Measurements from ENCODE around the gene BCLAF1. TPM values are rescaled to one million over a fixed set of nuclear protein-coding genes. Genes with fewer than 3 reads are reported as not detected.
A peak's percentile ranks its signal among the peaks of the same experiment; 100 is the strongest.

Gene BCLAF1
- polyA plus RNA-seq, 1 donor (not counting 4 experiments of a cell fraction or from before 2014, with no cell fraction given), result 80.3 TPM

DNA sequence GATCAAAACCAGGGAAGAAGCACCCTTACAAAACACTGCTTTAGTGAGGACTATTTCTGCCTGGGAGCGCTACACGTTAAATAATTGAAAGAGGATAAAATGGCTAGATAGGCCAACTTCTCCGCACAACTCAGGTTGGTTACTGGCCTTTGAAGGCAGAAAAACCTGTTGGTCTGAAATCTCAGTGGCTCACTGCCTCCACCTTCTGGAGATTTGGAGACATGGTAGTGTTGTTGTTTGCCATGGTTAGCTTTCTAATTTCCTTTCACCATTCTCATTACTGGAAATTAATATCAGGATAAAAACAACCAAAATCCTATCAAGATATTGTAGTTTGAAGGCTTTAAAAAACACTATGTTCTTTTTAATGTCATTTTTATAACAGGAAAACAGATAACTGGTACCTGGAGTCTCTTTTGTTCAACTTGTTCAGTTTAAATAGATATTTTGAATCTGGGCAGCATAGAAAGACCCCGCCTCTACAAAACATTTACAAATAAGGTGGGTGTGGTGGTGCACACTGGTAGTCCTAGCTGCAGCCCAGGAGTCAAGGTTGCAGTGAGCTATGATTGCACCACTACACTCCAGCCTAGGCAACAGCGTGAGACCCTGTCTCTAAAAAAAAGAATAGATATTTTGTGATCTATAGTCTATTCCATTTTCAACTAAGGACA lies 27.5 kb upstream of the BCLAF1 start:
- no peak overlapping the region for H3K4me2 ChIP-seq (ENCODE audit: control insufficient read depth, extremely low read depth, insufficient read depth, low read depth, low read length)
- DNase-seq (ENCODE audit: low read depth, low spot score), result no peak
- no peak overlapping the region for H2AFZ ChIP-seq (ENCODE audit: control insufficient read depth, low read length)
- no peaks in the 10 kb centered on the region for H3K27me3 ChIP-seq (ENCODE audit: control insufficient read depth, extremely low read depth, insufficient read depth, low read length)
- no peaks in the 10 kb centered on the region for H3K4me1 ChIP-seq (ENCODE audit: control insufficient read depth, extremely low read depth, insufficient read depth, low read length)
- no peaks in the 10 kb centered on the region for H3K9me1 ChIP-seq (ENCODE audit: control insufficient read depth, extremely low read depth, insufficient read depth, low read length)
- no peaks in the 10 kb centered on the region for H4K20me1 ChIP-seq (ENCODE audit: control insufficient read depth, extremely low read depth, insufficient read depth, low read length)
- peak; percentile 95 for FAIRE-seq
- H3K36me3 ChIP-seq (ENCODE audit: control insufficient read depth in 2 of 2, extremely low read depth in 1 of 2, insufficient read depth in 2 of 2, low read length in 2 of 2), result no peaks in the 10 kb centered on the region
- TF ChIP-seq, protein P1, sequence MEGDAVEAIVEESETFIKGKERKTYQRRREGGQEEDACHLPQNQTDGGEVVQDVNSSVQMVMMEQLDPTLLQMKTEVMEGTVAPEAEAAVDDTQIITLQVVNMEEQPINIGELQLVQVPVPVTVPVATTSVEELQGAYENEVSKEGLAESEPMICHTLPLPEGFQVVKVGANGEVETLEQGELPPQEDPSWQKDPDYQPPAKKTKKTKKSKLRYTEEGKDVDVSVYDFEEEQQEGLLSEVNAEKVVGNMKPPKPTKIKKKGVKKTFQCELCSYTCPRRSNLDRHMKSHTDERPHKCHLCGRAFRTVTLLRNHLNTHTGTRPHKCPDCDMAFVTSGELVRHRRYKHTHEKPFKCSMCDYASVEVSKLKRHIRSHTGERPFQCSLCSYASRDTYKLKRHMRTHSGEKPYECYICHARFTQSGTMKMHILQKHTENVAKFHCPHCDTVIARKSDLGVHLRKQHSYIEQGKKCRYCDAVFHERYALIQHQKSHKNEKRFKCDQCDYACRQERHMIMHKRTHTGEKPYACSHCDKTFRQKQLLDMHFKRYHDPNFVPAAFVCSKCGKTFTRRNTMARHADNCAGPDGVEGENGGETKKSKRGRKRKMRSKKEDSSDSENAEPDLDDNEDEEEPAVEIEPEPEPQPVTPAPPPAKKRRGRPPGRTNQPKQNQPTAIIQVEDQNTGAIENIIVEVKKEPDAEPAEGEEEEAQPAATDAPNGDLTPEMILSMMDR (optimal IDR thresholded peaks at IDR 0.05 in 1 of 3, IDR thresholded peaks at IDR 0.05 in 1 of 3, conservative IDR thresholded peaks at IDR 0.05 in 1 of 3; ENCODE audit: extremely low read depth in 1 of 3, insufficient read depth in 2 of 3, low read length in 3 of 3), result peak; percentile 75 to 82 (median 81)
- no peak for TF ChIP-seq EZH2 (IDR thresholded peaks at IDR 0.05; ENCODE audit: low read length)
- H3K79me2 ChIP-seq (ENCODE audit: control insufficient read depth, insufficient read depth, low read length), result no peaks in the 10 kb centered on the region
- no peak overlapping the region for H3K9ac ChIP-seq (ENCODE audit: control insufficient read depth, extremely low read depth, insufficient read depth, low read length)
- no peak overlapping the region for H3K4me3 ChIP-seq (ENCODE audit: control insufficient read depth in 2 of 3, extremely low read depth in 1 of 3, insufficient read depth in 2 of 3, low read depth in 1 of 3, low read length in 3 of 3)
- dilution Hi-C loops (cut with MboI; ENCODE audit: extremely low pct_ligation_motif_present, low sequenced_read_pairs), result no loop called here
- no peaks in the 10 kb centered on the region for H3K9me3 ChIP-seq (ENCODE audit: control insufficient read depth, low read depth, low read length)
- no peak overlapping the region for H3K27ac ChIP-seq (ENCODE audit: control insufficient read depth, insufficient read depth, low read length)

DNA sequence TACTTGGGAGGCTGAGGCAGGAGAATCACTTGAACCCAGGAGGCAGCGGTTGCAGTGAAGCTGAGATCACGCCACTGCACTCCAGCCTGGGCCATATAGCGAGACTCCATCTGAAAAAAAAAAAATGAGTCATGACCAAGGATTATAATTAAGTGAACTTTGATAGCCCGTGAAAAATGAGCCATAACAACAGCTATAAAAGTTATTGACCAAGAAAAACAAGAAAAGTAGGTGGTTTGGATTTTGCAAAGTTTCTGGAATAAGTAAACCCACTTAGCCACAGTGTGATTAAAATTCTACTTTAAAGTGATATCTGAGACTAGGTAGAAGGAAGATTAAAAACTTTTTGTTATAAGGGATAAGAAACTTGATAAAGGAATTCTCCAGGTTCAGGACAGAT lies 25.9 kb upstream of the BCLAF1 start:
- dilution Hi-C loops (cut with MboI; ENCODE audit: extremely low pct_ligation_motif_present, low sequenced_read_pairs), result no loop called here
- FAIRE-seq (no peak), DNase-seq (ENCODE audit: low read depth, low spot score) (no peak)
- Histone ChIP-seq H3K9me3 (ENCODE audit: control insufficient read depth, low read depth, low read length) (no peaks in the 10 kb centered on the region), H3K27ac (ENCODE audit: control insufficient read depth, insufficient read depth, low read length) (no peak overlapping the region), H3K27me3 (ENCODE audit: control insufficient read depth, extremely low read depth, insufficient read depth, low read length) (no peaks in the 10 kb centered on the region), H2AFZ (ENCODE audit: control insufficient read depth, low read length) (no peak overlapping the region), H3K36me3 (ENCODE audit: control insufficient read depth in 2 of 2, extremely low read depth in 1 of 2, insufficient read depth in 2 of 2, low read length in 2 of 2) (no peaks in the 10 kb centered on the region), H3K9ac (ENCODE audit: control insufficient read depth, extremely low read depth, insufficient read depth, low read length) (no peak overlapping the region), H3K79me2 (ENCODE audit: control insufficient read depth, insufficient read depth, low read length) (no peaks in the 10 kb centered on the region), H4K20me1 (ENCODE audit: control insufficient read depth, extremely low read depth, insufficient read depth, low read length) (no peaks in the 10 kb centered on the region), H3K4me3 (ENCODE audit: control insufficient read depth in 2 of 3, extremely low read depth in 1 of 3, insufficient read depth in 2 of 3, low read depth in 1 of 3, low read length in 3 of 3) (no peak overlapping the region), H3K4me2 (ENCODE audit: control insufficient read depth, extremely low read depth, insufficient read depth, low read depth, low read length) (no peak overlapping the region), H3K9me1 (ENCODE audit: control insufficient read depth, extremely low read depth, insufficient read depth, low read length) (no peaks in the 10 kb centered on the region), H3K4me1 (ENCODE audit: control insufficient read depth, extremely low read depth, insufficient read depth, low read length) (no peaks in the 10 kb centered on the region)
- TF ChIP-seq, protein P1 (optimal IDR thresholded peaks at IDR 0.05 in 1 of 3, IDR thresholded peaks at IDR 0.05 in 1 of 3, conservative IDR thresholded peaks at IDR 0.05 in 1 of 3; ENCODE audit: extremely low read depth in 1 of 3, insufficient read depth in 2 of 3, low read length in 3 of 3), result no peak
- no peak for TF ChIP-seq EZH2 (IDR thresholded peaks at IDR 0.05; ENCODE audit: low read length)

Data from keratinocyte (primary cell).